Testis (tissue), 2 donors: ENCODE data around the gene MYOD1.

Experiments
- CTCF ChIP-seq, 3 experiments: fragments of 450-650 bp in 2 of 3; fragments of 200-600 bp in 1 of 3; sonication (generic) in 1 of 3; IDR thresholded peaks; one replicate each; pipeline ENCODE4 v1.5.1; 2016 to 2019; ENCODE audit warnings: antibody characterized with exemption in 3 of 3, mild to moderate bottlenecking in 2 of 3, moderate library complexity in 1 of 3
- POLR2A ChIP-seq: fragments of 450-650 bp; IDR thresholded peaks from one replicate; pipeline ENCODE4 v1.6.1; 2017; ENCODE audit warnings: antibody characterized with exemption, mild to moderate bottlenecking, moderate library complexity

- TF ChIP-seq CTCF (IDR thresholded peaks at IDR 0.05) (no peak), POLR2A (no peak)
Observed at GRCh38 chr11:17672469-17672868, 46.9 kb upstream of the MYOD1 start.
